Sigmoid colon (tissue), 7 donors: Measurements from ENCODE around the gene DENND6B. TPM values are rescaled to one million over a fixed set of nuclear protein-coding genes. Genes with fewer than 3 reads are reported as not detected.
"Not testable (repeated sequence)": the region's sequence is repeated elsewhere in the genome, so short reads cannot be mapped to it uniquely, and the experiment has no call there.

ENCODE experiments used
- DNase-seq: peaks from one replicate; pipeline ENCODE4 v3.0.0-alpha.2; 2019
- H3K27ac ChIP-seq, 4 donors: fragments of 200-600 bp; sonication (generic); one replicate each; pipeline ENCODE4 v1.5.1; 2016 to 2019; ENCODE audit warnings: mild to moderate bottlenecking in 1 of 4
- H3K27me3 ChIP-seq, 3 donors: fragments of 200-600 bp; sonication (generic); one replicate each; pipeline ENCODE4 v1.5.1; 2019; ENCODE audit warnings: mild to moderate bottlenecking in 1 of 3
- H3K36me3 ChIP-seq, 4 donors: fragments of 200-600 bp; sonication (generic); one replicate each; pipeline ENCODE4 v1.5.1; 2016 to 2019
- H3K4me1 ChIP-seq, 4 donors: fragments of 200-600 bp; sonication (generic); one replicate each; pipeline ENCODE4 v1.5.1; 2017 to 2019
- H3K4me3 ChIP-seq, 4 donors: fragments of 200-600 bp; sonication (generic); one replicate each; pipeline ENCODE4 v1.5.1; 2017 to 2019; ENCODE audit warnings: mild to moderate bottlenecking in 2 of 4, moderate library complexity in 1 of 4
- H3K9me3 ChIP-seq, 4 donors: fragments of 200-600 bp in 3 of 4; sonication (generic) in 3 of 4; one replicate each; pipeline versions ENCODE4 v1.5.1 to v1.6.1; 2013 to 2019
- EP300 ChIP-seq, 4 donors: sonication (generic); formaldehyde crosslinking; IDR thresholded peaks; one replicate each; pipeline ENCODE4 v1.6.1; 2017; ENCODE audit warnings: antibody characterized with exemption in 4 of 4
- POLR2A ChIP-seq, 2 donors: fragments of 450-650 bp; IDR thresholded peaks; one replicate each; pipeline ENCODE4 v1.6.1; 2016; ENCODE audit warnings: antibody characterized with exemption in 2 of 2, mild to moderate bottlenecking in 2 of 2, moderate library complexity in 2 of 2
- POLR2AphosphoS5 ChIP-seq, 4 donors: sonication (generic); formaldehyde crosslinking; IDR thresholded peaks; one replicate each; pipeline ENCODE4 v1.6.1; 2017; ENCODE audit warnings: antibody characterized with exemption in 4 of 4
- WGBS, 2 donors: extraction: QIAGEN DNeasy Blood & Tissue Kit; methylation state at CpG; one replicate each; pipeline ENCODE4 v1.1.7; 2013; 5-methylcytosine and 5-hydroxymethylcytosine counted together
- intact Hi-C: fragments of 100-400 bp; cut with DNase I; formaldehyde crosslinking; loops from one replicate; pipeline ENCODE4 v1.15.1; 2023
- polyA plus RNA-seq, 3 donors: library from polyadenylated mRNA; stranded (reverse); fragments of 200-250 nt; gene quantifications; one replicate each; pipeline ENCODE4 v1.2.3, GENCODE V29; 2013
- total RNA-seq, 4 donors: library from RNA; depleted of rRNA; stranded (reverse); fragments of >200 nt; gene quantifications; one replicate each; pipeline ENCODE4 v1.1.0, GENCODE V29; 2016
- TF ChIP-seq, protein P1 (sequence below), 4 experiments: fragments of 450-650 bp in 3 of 4; fragments of 200-600 bp in 1 of 4; IDR thresholded peaks; one replicate each; pipeline ENCODE4 v1.5.1; 2016 to 2019; ENCODE audit warnings: antibody characterized with exemption in 4 of 4, mild to moderate bottlenecking in 3 of 4, moderate library complexity in 2 of 4
- donor health status: healthy with polysubstance abuse.
- donor health status: Bipolar disorder and iron deficiency.
- donor health status: healthy.

Gene DENND6B
- total and polyA plus RNA-seq, 7 donors: 0.69 to 7.2 (median 2.3) TPM

GRCh38 chr22:50327711-50328019 is 853 bp upstream of the DENND6B start:
- Histone ChIP-seq H3K36me3 (no peaks in the 10 kb centered on the region), H3K27me3 (no peaks in the 10 kb centered on the region), H3K27ac (peak overlapping the region; percentile 89 to 96 (median 93)), H3K4me3 (peak overlapping the region; percentile 63 to 81 (median 70)), H3K4me1 (peaks cover 0 to 18% (median 16%) of the 10 kb centered on the region in 4 donors), H3K9me3 (no peaks in the 10 kb centered on the region)
- intact Hi-C loops: loop anchor here (2.0 to 5.0 kb wide), 3 partner anchors 15 to 35 kb away; partner anchors contain the start of genes PLXNB2 and PPP6R2
- DNase-seq: no peak
- no peak for TF ChIP-seq POLR2A (IDR thresholded peaks at IDR 0.05)
- TF ChIP-seq EP300 (IDR thresholded peaks at IDR 0.05): no peak
- TF ChIP-seq POLR2AphosphoS5 (IDR thresholded peaks at IDR 0.05): no peak
- TF ChIP-seq, protein P1, sequence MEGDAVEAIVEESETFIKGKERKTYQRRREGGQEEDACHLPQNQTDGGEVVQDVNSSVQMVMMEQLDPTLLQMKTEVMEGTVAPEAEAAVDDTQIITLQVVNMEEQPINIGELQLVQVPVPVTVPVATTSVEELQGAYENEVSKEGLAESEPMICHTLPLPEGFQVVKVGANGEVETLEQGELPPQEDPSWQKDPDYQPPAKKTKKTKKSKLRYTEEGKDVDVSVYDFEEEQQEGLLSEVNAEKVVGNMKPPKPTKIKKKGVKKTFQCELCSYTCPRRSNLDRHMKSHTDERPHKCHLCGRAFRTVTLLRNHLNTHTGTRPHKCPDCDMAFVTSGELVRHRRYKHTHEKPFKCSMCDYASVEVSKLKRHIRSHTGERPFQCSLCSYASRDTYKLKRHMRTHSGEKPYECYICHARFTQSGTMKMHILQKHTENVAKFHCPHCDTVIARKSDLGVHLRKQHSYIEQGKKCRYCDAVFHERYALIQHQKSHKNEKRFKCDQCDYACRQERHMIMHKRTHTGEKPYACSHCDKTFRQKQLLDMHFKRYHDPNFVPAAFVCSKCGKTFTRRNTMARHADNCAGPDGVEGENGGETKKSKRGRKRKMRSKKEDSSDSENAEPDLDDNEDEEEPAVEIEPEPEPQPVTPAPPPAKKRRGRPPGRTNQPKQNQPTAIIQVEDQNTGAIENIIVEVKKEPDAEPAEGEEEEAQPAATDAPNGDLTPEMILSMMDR (IDR thresholded peaks at IDR 0.05): no peak
- WGBS, 2 donors: 71 to 75% methylated on average over 22 of the region's 22 CpGs

- Histone ChIP-seq H3K9me3 (no peaks in the 10 kb centered on the region), H3K4me3 (peak overlapping the region; percentile 46 to 81 (median 70)), H3K36me3 (no peaks in the 10 kb centered on the region), H3K27me3 (no peaks in the 10 kb centered on the region), H3K27ac (peak overlapping the region; percentile 49 to 96 (median 93)), H3K4me1 (peaks cover 0 to 18% (median 16%) of the 10 kb centered on the region in 4 donors)
- WGBS, 2 donors: 13 to 18% methylated on average over 56 of the region's 56 CpGs
- intact Hi-C loops: loop anchor here (1.0 to 5.0 kb wide), 4 partner anchors 16 to 51 kb away; partner anchors contain the start of genes PLXNB2 and PPP6R2
- TF ChIP-seq, protein P1 (IDR thresholded peaks at IDR 0.05): no peak
- TF ChIP-seq POLR2AphosphoS5 (IDR thresholded peaks at IDR 0.05) (no peak), POLR2A (IDR thresholded peaks at IDR 0.05) (no peak), EP300 (IDR thresholded peaks at IDR 0.05) (no peak)
- no peak for DNase-seq
These were observed 422 bp downstream of the DENND6B start for GRCh38 chr22:50326225-50326955.

DNA sequence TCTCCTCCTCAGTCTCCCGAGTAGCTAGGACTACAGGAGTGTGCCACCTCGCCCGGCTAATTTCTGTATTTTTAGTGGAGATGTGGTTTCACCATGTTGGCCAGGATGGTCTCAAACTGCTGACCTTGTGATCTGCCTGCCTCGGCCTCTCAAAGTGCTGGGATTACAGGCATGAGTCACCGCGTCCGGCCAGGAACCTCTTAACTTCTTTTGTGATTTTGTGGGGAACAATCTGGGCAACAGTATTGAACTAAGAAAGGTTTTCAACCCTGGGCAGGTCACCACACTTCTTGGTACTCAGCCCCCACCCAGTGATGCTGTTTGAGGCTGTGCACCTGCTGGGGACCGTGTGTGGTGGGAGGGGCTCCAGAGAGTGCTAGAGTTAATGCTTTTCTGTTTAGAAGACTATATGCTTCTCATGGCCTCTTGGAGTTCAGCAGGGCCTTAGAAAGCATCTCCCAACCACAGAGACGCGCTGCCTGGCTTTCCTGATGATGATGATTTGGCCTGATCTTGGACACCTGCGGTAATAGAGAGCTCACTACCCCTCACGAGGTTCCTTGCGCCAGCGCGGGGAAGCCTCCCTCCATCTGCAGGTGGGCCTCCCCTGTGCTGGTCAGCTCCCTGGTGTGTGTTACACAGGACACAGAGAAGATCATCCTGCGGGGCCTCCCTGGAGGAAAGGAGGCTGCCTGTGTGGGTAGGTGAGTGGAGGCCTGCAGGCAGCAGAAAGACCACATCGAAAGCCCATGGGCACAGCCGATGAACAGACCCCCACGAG is 1.2 kb downstream of the DENND6B start:
- intact Hi-C loops: loop anchor here (1.0 to 5.0 kb wide), 4 partner anchors 17 to 50 kb away; partner anchors contain the start of genes PLXNB2 and PPP6R2
- no peak for TF ChIP-seq POLR2A (IDR thresholded peaks at IDR 0.05)
- TF ChIP-seq, protein P1 (IDR thresholded peaks at IDR 0.05): no peak
- no peak for TF ChIP-seq EP300 (IDR thresholded peaks at IDR 0.05)
- TF ChIP-seq POLR2AphosphoS5 (IDR thresholded peaks at IDR 0.05): no peak
- H3K27ac ChIP-seq: no peak overlapping the region
- H3K36me3 ChIP-seq: no peaks in the 10 kb centered on the region
- no peaks in the 10 kb centered on the region for H3K9me3 ChIP-seq
- no peaks in the 10 kb centered on the region for H3K27me3 ChIP-seq
- no peak for DNase-seq
- 89% methylated on average over 19 of the region's 19 CpGs for WGBS, 2 donors
- peak overlapping the region in 2 of 4 donors; percentile 67 to 81 for H3K4me3 ChIP-seq
- peaks cover 0 to 18% (median 16%) of the 10 kb centered on the region in 4 donors for H3K4me1 ChIP-seq

DNA sequence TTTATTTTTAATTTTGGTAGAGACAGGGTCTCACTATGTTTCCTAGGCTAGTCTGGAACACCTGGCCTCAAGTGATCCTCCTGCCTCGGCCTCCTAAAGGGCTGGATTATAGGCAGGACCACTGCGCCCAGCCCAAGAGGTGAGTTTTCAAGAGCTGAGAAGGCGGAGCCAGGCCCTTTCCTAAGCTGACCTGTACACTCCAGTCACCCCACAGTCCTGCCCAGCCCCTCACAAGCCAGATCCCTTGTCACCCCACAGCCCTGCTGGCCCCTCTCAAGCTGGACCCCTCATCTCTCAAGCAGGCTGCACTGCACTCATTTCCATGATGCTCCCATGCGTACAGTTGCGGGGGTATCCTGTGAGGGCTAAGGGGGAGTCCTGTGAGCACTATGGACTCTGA is 2.9 kb downstream of the DENND6B start:
- no peak for TF ChIP-seq EP300 (IDR thresholded peaks at IDR 0.05)
- no peak for TF ChIP-seq POLR2A (IDR thresholded peaks at IDR 0.05)
- TF ChIP-seq, protein P1 (IDR thresholded peaks at IDR 0.05): no peak
- no peak for TF ChIP-seq POLR2AphosphoS5 (IDR thresholded peaks at IDR 0.05)
- Histone ChIP-seq H3K36me3 (no peaks in the 10 kb centered on the region), H3K27me3 (no peaks in the 10 kb centered on the region), H3K4me3 (no peak overlapping the region), H3K27ac (no peak overlapping the region), H3K9me3 (no peaks in the 10 kb centered on the region), H3K4me1 (peaks cover 0 to 18% (median 16%) of the 10 kb centered on the region in 4 donors)
- intact Hi-C loops: no loop called here
- 95 to 96% methylated on average over 5 of the region's 5 CpGs for WGBS, 2 donors
- no peak for DNase-seq

DNA sequence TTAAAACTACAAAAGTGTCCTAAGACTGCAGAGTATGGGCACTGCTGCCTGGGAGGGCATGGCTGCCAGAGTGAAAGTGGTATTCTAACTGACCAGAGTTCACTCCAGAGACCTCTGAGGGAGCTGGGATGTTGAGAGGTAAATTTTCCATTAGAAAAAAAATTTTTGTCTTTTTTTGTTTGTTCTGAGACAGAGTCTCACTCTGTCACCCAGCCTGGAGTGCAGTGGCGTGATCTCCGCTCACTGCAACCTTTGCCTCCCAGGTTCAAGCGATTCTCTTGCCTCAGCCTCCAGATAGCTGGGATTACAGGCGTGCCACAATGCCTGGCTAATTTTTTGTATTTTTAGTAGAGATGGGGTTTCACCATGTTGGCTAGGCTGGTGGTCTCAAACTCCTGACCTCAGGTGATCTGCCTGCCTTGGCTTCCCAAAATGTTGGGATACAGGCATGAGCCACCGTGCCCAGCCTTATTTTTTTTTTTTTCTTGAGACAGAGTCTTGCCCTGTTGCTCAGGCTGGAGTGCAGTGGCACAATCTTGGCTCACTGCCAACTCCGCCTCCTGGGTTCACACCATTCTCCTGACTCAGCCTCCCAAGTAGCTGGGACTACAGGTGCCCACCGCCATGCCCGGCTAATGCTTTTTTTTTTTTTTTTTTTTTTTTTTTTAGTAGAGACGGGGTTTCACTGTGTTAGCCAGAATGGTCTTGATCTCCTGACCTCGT is 4.3 kb downstream of the DENND6B start:
- H3K36me3 ChIP-seq, H3K4me3 ChIP-seq, H3K27ac ChIP-seq, H3K27me3 ChIP-seq, H3K9me3 ChIP-seq, DNase-seq, intact Hi-C loops: not testable (repeated sequence)
- peaks cover 0 to 13% (median 10%) of the 10 kb centered on the region in 4 donors for H3K4me1 ChIP-seq
- 79 to 86% methylated on average over 10 of the region's 10 CpGs for WGBS, 2 donors
